SK-N-SH treated with all-trans-retinoic acid at 6 μM for 48 hours (cell line): ENCODE results near the gene PLG.
"Not testable (repeated sequence)": the region's sequence is repeated elsewhere in the genome, so short reads cannot be mapped to it uniquely, and the experiment has no call there.

Source experiments
- BACH2 ChIP-seq: fragments of 250-450 bp; sonication (Bioruptor Pico); IDR thresholded peaks from 2 replicates; pipeline ENCODE4 v1.9.0; 2021; ENCODE audit warnings: mild to moderate bottlenecking, borderline replicate concordance
- CREB5 ChIP-seq: fragments of 250-450 bp; sonication (Bioruptor Pico); IDR thresholded peaks from 2 replicates; pipeline ENCODE4 v1.5.1; 2020; ENCODE audit warnings: low read depth, mild to moderate bottlenecking, moderate library complexity
- CSDC2 ChIP-seq: fragments of 250-450 bp; sonication (Bioruptor Pico); IDR thresholded peaks from 2 replicates; pipeline ENCODE4 v1.5.0; 2020; ENCODE audit warnings: mild to moderate bottlenecking, moderate library complexity
- ESRRG ChIP-seq: fragments of 250-450 bp; sonication (Bioruptor Pico); IDR thresholded peaks from 2 replicates; pipeline ENCODE4 v1.6.1; 2021; ENCODE audit warnings: mild to moderate bottlenecking
- ISL1 ChIP-seq: fragments of 250-450 bp; sonication (Bioruptor Pico); IDR thresholded peaks from 2 replicates; pipeline ENCODE4 v2.1.2; 2022; ENCODE audit warnings: mild to moderate bottlenecking, moderate library complexity
- OSR1 ChIP-seq: fragments of 250-450 bp; sonication (Bioruptor Pico); IDR thresholded peaks from 2 replicates; pipeline ENCODE4 v1.8.0; 2022; ENCODE audit warnings: moderate library complexity, mild to moderate bottlenecking, inconsistent platforms
- PATZ1 ChIP-seq: fragments of 250-450 bp; sonication (Bioruptor Pico); IDR thresholded peaks from 2 replicates; pipeline ENCODE4 v1.8.0; 2020; ENCODE audit warnings: mild to moderate bottlenecking, moderate library complexity, borderline replicate concordance
- SNAI2 ChIP-seq: fragments of 250-450 bp; sonication (Bioruptor Pico); IDR thresholded peaks from 2 replicates; pipeline ENCODE4 v1.5.0; 2020; ENCODE audit warnings: mild to moderate bottlenecking, moderate library complexity
- TCF4 ChIP-seq: fragments of 250-450 bp; sonication (Bioruptor Pico); IDR thresholded peaks from 2 replicates; pipeline ENCODE4 v1.8.0; 2021; ENCODE audit warnings: mild to moderate bottlenecking, moderate library complexity, borderline replicate concordance
- ZC3H10 ChIP-seq: fragments of 250-450 bp; sonication (Bioruptor Pico); IDR thresholded peaks from 2 replicates; pipeline ENCODE4 v1.5.1; 2021; ENCODE audit warnings: mild to moderate bottlenecking, moderate library complexity
- ZFP3 ChIP-seq: fragments of 250-450 bp; sonication (Bioruptor Pico); IDR thresholded peaks from 2 replicates; pipeline ENCODE4 v1.5.0; 2020; ENCODE audit warnings: mild to moderate bottlenecking, moderate library complexity
- ZNF565 ChIP-seq: fragments of 450-650 bp; formaldehyde crosslinking; conservative IDR thresholded peaks from 2 replicates; pipeline ENCODE4 v1.5.0; 2020; ENCODE audit warnings: low read depth, mild to moderate bottlenecking, moderate library complexity
- ZNF8 ChIP-seq: fragments of 450-650 bp; formaldehyde crosslinking; IDR thresholded peaks from 2 replicates; pipeline ENCODE4 v1.5.0; 2020; ENCODE audit warnings: mild to moderate bottlenecking, moderate library complexity
- TF ChIP-seq, protein P1 (sequence below): fragments of 250-450 bp; sonication (Bioruptor Pico); IDR thresholded peaks from 2 replicates; pipeline ENCODE4 v1.5.0; 2020; ENCODE audit warnings: mild to moderate bottlenecking, moderate library complexity

DNA sequence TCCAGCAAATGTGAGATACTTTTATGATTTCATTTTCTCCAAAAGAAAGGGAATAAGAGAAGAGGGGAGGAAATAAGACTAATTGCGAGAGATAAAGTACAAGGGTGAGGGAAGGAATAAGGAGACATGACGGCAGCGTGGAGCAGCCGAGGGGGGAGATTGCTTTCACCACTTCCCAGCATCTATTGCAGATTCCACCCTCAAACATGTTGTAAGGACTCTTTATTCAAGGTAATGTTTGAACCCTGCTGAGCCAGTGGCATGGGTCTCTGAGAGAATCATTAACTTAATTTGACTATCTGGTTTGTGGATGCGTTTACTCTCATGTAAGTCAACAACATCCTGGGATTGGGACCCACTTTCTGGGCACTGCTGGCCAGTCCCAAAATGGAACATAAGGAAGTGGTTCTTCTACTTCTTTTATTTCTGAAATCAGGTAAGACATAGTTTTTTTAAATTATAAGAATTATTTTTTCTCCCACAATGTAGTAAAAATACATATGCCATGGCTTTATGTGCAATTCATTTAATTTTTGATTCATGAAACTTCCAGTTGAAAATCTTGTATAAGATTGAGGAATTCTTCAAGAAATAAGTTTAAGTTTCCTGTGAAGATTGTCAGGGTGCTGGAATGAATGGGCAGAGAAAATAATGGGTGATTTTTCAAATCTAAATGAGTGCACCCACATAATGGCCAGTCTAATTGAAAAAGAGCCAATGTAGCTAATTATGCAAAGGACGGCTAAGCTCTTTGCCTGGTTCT lies at the start of gene PLG:
- not testable (repeated sequence) for TF ChIP-seq PATZ1 (CRISPR knock-in tag); ISL1 (CRISPR knock-in tag); ZNF565; ESRRG; CREB5 (CRISPR knock-in tag); SNAI2 (CRISPR knock-in tag); ZNF8; CSDC2 (CRISPR knock-in tag); ZC3H10 (CRISPR knock-in tag); BACH2; OSR1 (CRISPR knock-in tag); TCF4 (CRISPR knock-in tag); ZFP3 (CRISPR knock-in tag)
- TF ChIP-seq, protein P1, sequence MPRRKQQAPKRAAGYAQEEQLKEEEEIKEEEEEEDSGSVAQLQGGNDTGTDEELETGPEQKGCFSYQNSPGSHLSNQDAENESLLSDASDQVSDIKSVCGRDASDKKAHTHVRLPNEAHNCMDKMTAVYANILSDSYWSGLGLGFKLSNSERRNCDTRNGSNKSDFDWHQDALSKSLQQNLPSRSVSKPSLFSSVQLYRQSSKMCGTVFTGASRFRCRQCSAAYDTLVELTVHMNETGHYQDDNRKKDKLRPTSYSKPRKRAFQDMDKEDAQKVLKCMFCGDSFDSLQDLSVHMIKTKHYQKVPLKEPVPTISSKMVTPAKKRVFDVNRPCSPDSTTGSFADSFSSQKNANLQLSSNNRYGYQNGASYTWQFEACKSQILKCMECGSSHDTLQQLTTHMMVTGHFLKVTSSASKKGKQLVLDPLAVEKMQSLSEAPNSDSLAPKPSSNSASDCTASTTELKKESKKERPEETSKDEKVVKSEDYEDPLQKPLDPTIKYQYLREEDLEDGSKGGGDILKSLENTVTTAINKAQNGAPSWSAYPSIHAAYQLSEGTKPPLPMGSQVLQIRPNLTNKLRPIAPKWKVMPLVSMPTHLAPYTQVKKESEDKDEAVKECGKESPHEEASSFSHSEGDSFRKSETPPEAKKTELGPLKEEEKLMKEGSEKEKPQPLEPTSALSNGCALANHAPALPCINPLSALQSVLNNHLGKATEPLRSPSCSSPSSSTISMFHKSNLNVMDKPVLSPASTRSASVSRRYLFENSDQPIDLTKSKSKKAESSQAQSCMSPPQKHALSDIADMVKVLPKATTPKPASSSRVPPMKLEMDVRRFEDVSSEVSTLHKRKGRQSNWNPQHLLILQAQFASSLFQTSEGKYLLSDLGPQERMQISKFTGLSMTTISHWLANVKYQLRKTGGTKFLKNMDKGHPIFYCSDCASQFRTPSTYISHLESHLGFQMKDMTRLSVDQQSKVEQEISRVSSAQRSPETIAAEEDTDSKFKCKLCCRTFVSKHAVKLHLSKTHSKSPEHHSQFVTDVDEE (CRISPR knock-in tag): not testable (repeated sequence)
